Glomerular endothelial cell (primary cell): Measurements from ENCODE around the gene PRRC1. TPM values are rescaled to one million over a fixed set of nuclear protein-coding genes. Genes with fewer than 3 reads are reported as not detected.

Source experiments
- DNase-seq: peaks from one replicate; pipeline ENCODE4 v3.0.0-alpha.2; 2011; ENCODE audit warnings: low read depth, low spot score; ENCODE audit errors: extremely low read depth
- total RNA-seq: library from RNA; depleted of rRNA; stranded (reverse); fragments of >200 nt; gene quantifications from 2 replicates; pipeline ENCODE4 v1.2.3, GENCODE V29; 2015

PRRC1 gene
- 66.0 and 70.8 TPM in 2 replicates for total RNA-seq

- DNase-seq: no peak
These were observed at the start of gene PRRC1 for GRCh38 chr5:127517480-127518318. PRRC1 (plus strand) TSS chr5:127517640; CDS start chr5:127523480, 5,840 bp downstream.

- DNase-seq: no peak
These were observed 46.2 kb upstream of the PRRC1 start for GRCh38 chr5:127471211-127471610.

- DNase-seq: no peak
These were observed 44.7 kb upstream of the PRRC1 start for GRCh38 chr5:127472700-127473099.

- no peak for DNase-seq
These were observed 31.0 kb upstream of the PRRC1 start for GRCh38 chr5:127486471-127486870.

GRCh38 chr5:127492854-127493738 is 24.3 kb upstream of the PRRC1 start:
- DNase-seq: peak; percentile 42

GRCh38 chr5:127498548-127498947 is 18.9 kb upstream of the PRRC1 start:
- no peak for DNase-seq

- no peak for DNase-seq
These were observed 11.5 kb upstream of the PRRC1 start for GRCh38 chr5:127505905-127506304.

GRCh38 chr5:127506616-127507015 is 10.8 kb upstream of the PRRC1 start:
- no peak for DNase-seq

- DNase-seq: no peak
These were observed 8.6 kb upstream of the PRRC1 start for GRCh38 chr5:127508644-127509373.

GRCh38 chr5:127513408-127513970 is 4.0 kb upstream of the PRRC1 start:
- no peak for DNase-seq

GRCh38 chr5:127514816-127515215 is 2.6 kb upstream of the PRRC1 start:
- DNase-seq: no peak

- DNase-seq: no peak
These were observed 1.6 kb upstream of the PRRC1 start for GRCh38 chr5:127515693-127516440.

GRCh38 chr5:127517110-127517479 is 345 bp upstream of the PRRC1 start:
- DNase-seq: no peak

- no peak for DNase-seq
These were observed 830 bp downstream of the PRRC1 start for GRCh38 chr5:127518319-127518621.

GRCh38 chr5:127519527-127519926 is 2.1 kb downstream of the PRRC1 start:
- no peak for DNase-seq

GRCh38 chr5:127521138-127521770 is 3.8 kb downstream of the PRRC1 start:
- no peak for DNase-seq

- DNase-seq: no peak
These were observed 7.7 kb downstream of the PRRC1 start for GRCh38 chr5:127525181-127525580.

GRCh38 chr5:127529904-127530682 is 12.7 kb downstream of the PRRC1 start:
- DNase-seq: no peak

GRCh38 chr5:127536687-127537086 is 19.2 kb downstream of the PRRC1 start:
- no peak for DNase-seq
